Hair follicle dermal papilla cell (primary cell): ENCODE results near the gene HNRNPA1L2. TPM values are rescaled to one million over a fixed set of nuclear protein-coding genes. Genes with fewer than 3 reads are reported as not detected.

Experiments
- total RNA-seq: library from RNA; depleted of rRNA; stranded (reverse); fragments of >200 nt; gene quantifications from 2 replicates; pipeline ENCODE4 v1.2.3, GENCODE V29; 2012

Gene HNRNPA1L2
- total RNA-seq: 2.2 and 2.4 TPM in 2 replicates

DNA sequence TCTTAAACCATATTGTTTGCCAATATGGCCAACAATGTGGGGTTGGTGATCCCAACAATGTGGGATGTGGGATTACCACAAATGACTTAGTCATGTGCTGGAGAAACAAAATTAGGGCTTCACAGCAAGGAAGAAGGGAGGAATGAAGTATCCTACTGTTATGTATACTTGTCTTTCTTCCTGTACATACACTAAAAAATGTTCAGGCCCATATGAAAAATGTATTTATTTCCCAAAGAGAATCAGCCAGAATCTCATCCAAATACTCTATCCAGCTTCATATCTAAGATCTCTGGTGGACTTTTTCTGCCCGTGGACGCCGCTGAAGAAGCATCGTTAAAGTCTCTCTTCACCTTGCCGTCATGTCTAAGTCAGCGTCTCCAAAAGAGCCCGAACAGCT is at the start of gene HNRNPA1L2:
Gene HNRNPA1L2, plus strand, starts transcription at position 301 of the 400 bp plus-strand sequence. Its CDS starts 62 bp downstream, at position 363.

DNA sequence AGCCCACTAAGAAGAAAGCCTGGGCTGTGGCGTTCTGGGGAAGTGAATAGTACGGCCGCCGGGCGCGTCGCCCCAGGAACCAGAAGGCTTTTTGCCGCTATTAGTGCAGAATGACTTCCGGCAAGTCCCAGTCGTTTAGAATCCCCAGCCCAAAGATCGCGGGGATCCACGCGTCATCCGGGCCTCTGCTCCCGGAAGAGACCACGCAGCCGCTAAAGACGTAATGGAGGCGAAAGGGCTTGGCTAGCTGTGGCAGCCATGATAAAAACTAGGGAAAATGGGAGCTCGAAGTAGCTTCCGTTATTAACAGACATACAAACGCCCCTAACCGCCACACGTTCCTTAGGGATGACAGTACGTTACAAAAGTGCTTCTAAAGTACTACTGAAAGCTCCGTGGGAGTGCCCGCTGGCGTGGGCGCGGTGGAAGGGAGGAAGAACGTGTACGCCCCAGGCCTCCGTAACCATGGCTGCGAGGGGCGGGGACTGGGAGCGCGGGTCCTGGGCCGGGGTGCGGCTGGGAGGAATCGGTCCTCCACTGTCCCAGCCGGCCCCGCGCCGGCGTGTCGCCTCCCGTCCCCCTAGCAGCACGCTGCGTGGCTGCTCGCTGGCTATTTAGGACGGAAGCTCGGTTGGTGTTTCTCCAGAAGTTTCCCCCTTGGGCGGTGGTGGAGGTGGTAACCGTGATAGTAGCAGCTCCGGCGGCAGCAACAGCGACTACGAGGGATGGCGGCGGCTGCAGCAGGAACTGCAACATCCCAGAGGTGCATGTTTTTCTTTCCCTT is 10.2 kb downstream of the HNRNPA1L2 start, which contains the start of gene SUGT1:
Gene SUGT1, plus strand, starts transcription at position 641 of the 784 bp plus-strand sequence. Its CDS starts 85 bp downstream, at position 726.

Other genes with a start within 250 kb of the HNRNPA1L2 start
- 3.5 and 6.0 TPM in 2 replicates for gene THSD1, start 236.3 kb upstream of the HNRNPA1L2 start, total RNA-seq
- gene VPS36, start 191.8 kb upstream of the HNRNPA1L2 start, total RNA-seq: 36.7 and 38.9 TPM in 2 replicates
- 8.5 and 9.7 TPM in 2 replicates for gene CKAP2, start 187.0 kb upstream of the HNRNPA1L2 start, total RNA-seq
- 32.8 and 37.9 TPM in 2 replicates for gene SUGT1, start 10.4 kb downstream of the HNRNPA1L2 start, total RNA-seq
- not detected in 2 replicates for gene CNMD, start 97.4 kb downstream of the HNRNPA1L2 start, total RNA-seq
- gene PCDH8, start 206.2 kb downstream of the HNRNPA1L2 start, total RNA-seq: not detected in 2 replicates